ENCODE results near the gene CNTN4. TPM values are rescaled to one million over a fixed set of nuclear protein-coding genes. Genes with fewer than 3 reads are reported as not detected.

Gene CNTN4
- polyA plus RNA-seq, 1 donor (not counting 4 experiments of a cell fraction or from before 2014, with no cell fraction given) = not detected

DNA sequence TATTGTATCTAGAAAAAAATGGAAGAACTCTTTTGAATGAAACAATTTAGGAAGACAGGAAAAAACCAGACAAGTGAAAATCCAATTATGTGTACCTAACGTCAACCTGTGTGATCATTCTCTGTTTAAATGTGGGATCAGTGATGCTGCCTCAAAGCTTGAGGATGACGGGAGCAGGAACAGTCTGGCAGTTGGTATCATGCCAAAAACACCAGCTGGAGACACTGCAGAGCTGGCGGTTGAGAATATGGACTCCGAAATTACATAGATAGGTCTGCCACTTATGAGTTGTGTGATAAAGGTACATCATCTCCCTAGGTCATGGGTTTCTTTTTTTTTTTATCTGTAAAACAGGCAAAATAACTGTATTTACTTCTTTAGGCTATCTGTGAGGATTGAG, 480.5 kb downstream of the CNTN4 start:
- DNase-seq (ENCODE audit: low read depth, low spot score) (no peak), FAIRE-seq (no peak)
- no peak overlapping the region for H3K9ac ChIP-seq (ENCODE audit: control insufficient read depth, extremely low read depth, insufficient read depth, low read length)
- no peak for TF ChIP-seq EZH2 (IDR thresholded peaks at IDR 0.05; ENCODE audit: low read length)
- TF ChIP-seq, protein P1, sequence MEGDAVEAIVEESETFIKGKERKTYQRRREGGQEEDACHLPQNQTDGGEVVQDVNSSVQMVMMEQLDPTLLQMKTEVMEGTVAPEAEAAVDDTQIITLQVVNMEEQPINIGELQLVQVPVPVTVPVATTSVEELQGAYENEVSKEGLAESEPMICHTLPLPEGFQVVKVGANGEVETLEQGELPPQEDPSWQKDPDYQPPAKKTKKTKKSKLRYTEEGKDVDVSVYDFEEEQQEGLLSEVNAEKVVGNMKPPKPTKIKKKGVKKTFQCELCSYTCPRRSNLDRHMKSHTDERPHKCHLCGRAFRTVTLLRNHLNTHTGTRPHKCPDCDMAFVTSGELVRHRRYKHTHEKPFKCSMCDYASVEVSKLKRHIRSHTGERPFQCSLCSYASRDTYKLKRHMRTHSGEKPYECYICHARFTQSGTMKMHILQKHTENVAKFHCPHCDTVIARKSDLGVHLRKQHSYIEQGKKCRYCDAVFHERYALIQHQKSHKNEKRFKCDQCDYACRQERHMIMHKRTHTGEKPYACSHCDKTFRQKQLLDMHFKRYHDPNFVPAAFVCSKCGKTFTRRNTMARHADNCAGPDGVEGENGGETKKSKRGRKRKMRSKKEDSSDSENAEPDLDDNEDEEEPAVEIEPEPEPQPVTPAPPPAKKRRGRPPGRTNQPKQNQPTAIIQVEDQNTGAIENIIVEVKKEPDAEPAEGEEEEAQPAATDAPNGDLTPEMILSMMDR (optimal IDR thresholded peaks at IDR 0.05 in 1 of 3, IDR thresholded peaks at IDR 0.05 in 1 of 3, conservative IDR thresholded peaks at IDR 0.05 in 1 of 3; ENCODE audit: extremely low read depth in 1 of 3, insufficient read depth in 2 of 3, low read length in 3 of 3) = no peak
- H3K9me3 ChIP-seq (ENCODE audit: control insufficient read depth, low read depth, low read length) = no peaks in the 10 kb centered on the region
- no peaks in the 10 kb centered on the region for H3K9me1 ChIP-seq (ENCODE audit: control insufficient read depth, extremely low read depth, insufficient read depth, low read length)
- H3K4me2 ChIP-seq (ENCODE audit: control insufficient read depth, extremely low read depth, insufficient read depth, low read depth, low read length) = no peak overlapping the region
- no peaks in the 10 kb centered on the region for H4K20me1 ChIP-seq (ENCODE audit: control insufficient read depth, extremely low read depth, insufficient read depth, low read length)
- H2AFZ ChIP-seq (ENCODE audit: control insufficient read depth, low read length) = no peak overlapping the region
- H3K27me3 ChIP-seq (ENCODE audit: control insufficient read depth, extremely low read depth, insufficient read depth, low read length) = no peaks in the 10 kb centered on the region
- no peak overlapping the region for H3K4me3 ChIP-seq (ENCODE audit: control insufficient read depth in 2 of 3, extremely low read depth in 1 of 3, insufficient read depth in 2 of 3, low read depth in 1 of 3, low read length in 3 of 3)
- H3K4me1 ChIP-seq (ENCODE audit: control insufficient read depth, extremely low read depth, insufficient read depth, low read length) = no peaks in the 10 kb centered on the region
- no peaks in the 10 kb centered on the region for H3K36me3 ChIP-seq (ENCODE audit: control insufficient read depth in 2 of 2, extremely low read depth in 1 of 2, insufficient read depth in 2 of 2, low read length in 2 of 2)
- no peaks in the 10 kb centered on the region for H3K79me2 ChIP-seq (ENCODE audit: control insufficient read depth, insufficient read depth, low read length)
- dilution Hi-C loops (cut with MboI; ENCODE audit: extremely low pct_ligation_motif_present, low sequenced_read_pairs) = no loop called here
- H3K27ac ChIP-seq (ENCODE audit: control insufficient read depth, insufficient read depth, low read length) = no peak overlapping the region

- no peaks in the 10 kb centered on the region for H3K4me1 ChIP-seq (ENCODE audit: control insufficient read depth, extremely low read depth, insufficient read depth, low read length)
- FAIRE-seq = no peak
- H3K4me3 ChIP-seq (ENCODE audit: control insufficient read depth in 2 of 3, extremely low read depth in 1 of 3, insufficient read depth in 2 of 3, low read depth in 1 of 3, low read length in 3 of 3) = no peak overlapping the region
- H3K9ac ChIP-seq (ENCODE audit: control insufficient read depth, extremely low read depth, insufficient read depth, low read length) = no peak overlapping the region
- no peaks in the 10 kb centered on the region for H3K9me3 ChIP-seq (ENCODE audit: control insufficient read depth, low read depth, low read length)
- no peaks in the 10 kb centered on the region for H3K36me3 ChIP-seq (ENCODE audit: control insufficient read depth in 2 of 2, extremely low read depth in 1 of 2, insufficient read depth in 2 of 2, low read length in 2 of 2)
- no peak overlapping the region for H2AFZ ChIP-seq (ENCODE audit: control insufficient read depth, low read length)
- no peaks in the 10 kb centered on the region for H3K27me3 ChIP-seq (ENCODE audit: control insufficient read depth, extremely low read depth, insufficient read depth, low read length)
- no peak for TF ChIP-seq EZH2 (IDR thresholded peaks at IDR 0.05; ENCODE audit: low read length)
- TF ChIP-seq, protein P1 (optimal IDR thresholded peaks at IDR 0.05 in 1 of 3, IDR thresholded peaks at IDR 0.05 in 1 of 3, conservative IDR thresholded peaks at IDR 0.05 in 1 of 3; ENCODE audit: extremely low read depth in 1 of 3, insufficient read depth in 2 of 3, low read length in 3 of 3) = no peak
- no peak overlapping the region for H3K4me2 ChIP-seq (ENCODE audit: control insufficient read depth, extremely low read depth, insufficient read depth, low read depth, low read length)
- no peak overlapping the region for H3K27ac ChIP-seq (ENCODE audit: control insufficient read depth, insufficient read depth, low read length)
- H3K9me1 ChIP-seq (ENCODE audit: control insufficient read depth, extremely low read depth, insufficient read depth, low read length) = no peaks in the 10 kb centered on the region
- no peaks in the 10 kb centered on the region for H4K20me1 ChIP-seq (ENCODE audit: control insufficient read depth, extremely low read depth, insufficient read depth, low read length)
- dilution Hi-C loops (cut with MboI; ENCODE audit: extremely low pct_ligation_motif_present, low sequenced_read_pairs) = no loop called here
- H3K79me2 ChIP-seq (ENCODE audit: control insufficient read depth, insufficient read depth, low read length) = no peaks in the 10 kb centered on the region
- no peak for DNase-seq (ENCODE audit: low read depth, low spot score)
These were observed 484.4 kb downstream of the CNTN4 start for GRCh38 chr3:2583046-2583445.

All from keratinocyte (primary cell).